ENCODE data around the gene RPA3. TPM values are rescaled to one million over a fixed set of nuclear protein-coding genes. Genes with fewer than 3 reads are reported as not detected.

RPA3 gene
- total RNA-seq, 1 experiment from 2014 or later: 108 TPM

- H3K4me1 Mint-ChIP-seq: peaks cover 20 to 27% of the 10 kb centered on the region in 2 experiments
Measured at GRCh38 chr7:7641129-7641663, 77.2 kb downstream of the RPA3 start.

More at GRCh38 chr7:7641129-7641663, 77.2 kb downstream of the RPA3 start:
- Histone ChIP-seq H3K27ac (ENCODE audit: insufficient read length, low read depth, low read length) (peak overlapping the region; percentile 22), H4K20me1 (ENCODE audit: control insufficient read depth, insufficient read depth, insufficient read length) (no peaks in the 10 kb centered on the region), H3K9ac (ENCODE audit: extremely low read depth, insufficient read length, low read length) (peak overlapping the region; percentile 88), H4K91ac (ENCODE audit: insufficient read length, low read depth, low read length) (no peak overlapping the region), H2BK12ac (ENCODE audit: insufficient read length, low read depth, low read length) (no peak overlapping the region), H3K79me2 (ENCODE audit: insufficient read depth, low read length) (no peaks in the 10 kb centered on the region; the same call in 1 of the 2 replicates), H2AK5ac (ENCODE audit: insufficient read length, low read length) (no peak overlapping the region), H3K4me1 (ENCODE audit: insufficient read depth, low read length) (peaks cover 2% of the 10 kb centered on the region; the same call in 1 of the 2 replicates), H2BK5ac (ENCODE audit: insufficient read length, low read length) (no peak overlapping the region), H3K9me3 (ENCODE audit: control insufficient read depth, low read depth, low read length) (no peaks in the 10 kb centered on the region), H3K27me3 (ENCODE audit: insufficient read depth, low read length) (no peaks in the 10 kb centered on the region), H3K18ac (ENCODE audit: insufficient read length, low read depth, low read length) (no peak overlapping the region), H3K79me1 (ENCODE audit: insufficient read depth, low read depth, low read length, poor library complexity, severe bottlenecking) (peaks cover 3% of the 10 kb centered on the region), H2BK120ac (ENCODE audit: low read depth, low read length, poor library complexity, severe bottlenecking) (no peak overlapping the region), H2BK20ac (ENCODE audit: low read depth, low read length, poor library complexity, severe bottlenecking) (no peak overlapping the region), H3K4ac (ENCODE audit: low read depth, low read length) (no peak overlapping the region), H4K8ac (replicated peaks; ENCODE audit: insufficient read length, low read depth, low read length) (no peak overlapping the region), H3K23ac (ENCODE audit: insufficient read length, low read depth, low read length) (no peak overlapping the region), H3T11ph (ENCODE audit: low read length) (no peak overlapping the region), H2AFZ (ENCODE audit: low read length) (no peak overlapping the region), H4K5ac (ENCODE audit: insufficient read length, low read depth, low read length) (no peak overlapping the region), H3K56ac (ENCODE audit: insufficient read length, low read depth, low read length) (no peak overlapping the region), H3K4me2 (ENCODE audit: insufficient read depth, insufficient read length, low read length) (peak overlapping the region; percentile 66), H3K23me2 (ENCODE audit: insufficient read length, low read depth, low read length, poor library complexity, severe bottlenecking) (peaks cover 13% of the 10 kb centered on the region), H3K14ac (ENCODE audit: insufficient read depth, low read length) (0 out of 2 replicates have a peak overlapping the region, but pooled peaks have one; percentile 32), H2BK15ac (ENCODE audit: low read depth, low read length) (no peak overlapping the region)
- no peaks in the 10 kb centered on the region for H3K27me3 Mint-ChIP-seq (ENCODE audit: low read depth)
- H3K36me3 Mint-ChIP-seq (ENCODE audit: insufficient read depth in 1 of 3, low read depth in 3 of 3): peaks cover 8 to 23% (median 16%) of the 10 kb centered on the region in 3 experiments
- peak overlapping the region; percentile 99 for H3K27ac Mint-ChIP-seq
- TF ChIP-seq, protein P1, sequence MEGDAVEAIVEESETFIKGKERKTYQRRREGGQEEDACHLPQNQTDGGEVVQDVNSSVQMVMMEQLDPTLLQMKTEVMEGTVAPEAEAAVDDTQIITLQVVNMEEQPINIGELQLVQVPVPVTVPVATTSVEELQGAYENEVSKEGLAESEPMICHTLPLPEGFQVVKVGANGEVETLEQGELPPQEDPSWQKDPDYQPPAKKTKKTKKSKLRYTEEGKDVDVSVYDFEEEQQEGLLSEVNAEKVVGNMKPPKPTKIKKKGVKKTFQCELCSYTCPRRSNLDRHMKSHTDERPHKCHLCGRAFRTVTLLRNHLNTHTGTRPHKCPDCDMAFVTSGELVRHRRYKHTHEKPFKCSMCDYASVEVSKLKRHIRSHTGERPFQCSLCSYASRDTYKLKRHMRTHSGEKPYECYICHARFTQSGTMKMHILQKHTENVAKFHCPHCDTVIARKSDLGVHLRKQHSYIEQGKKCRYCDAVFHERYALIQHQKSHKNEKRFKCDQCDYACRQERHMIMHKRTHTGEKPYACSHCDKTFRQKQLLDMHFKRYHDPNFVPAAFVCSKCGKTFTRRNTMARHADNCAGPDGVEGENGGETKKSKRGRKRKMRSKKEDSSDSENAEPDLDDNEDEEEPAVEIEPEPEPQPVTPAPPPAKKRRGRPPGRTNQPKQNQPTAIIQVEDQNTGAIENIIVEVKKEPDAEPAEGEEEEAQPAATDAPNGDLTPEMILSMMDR (conservative IDR thresholded peaks at IDR 0.05): no peak
- peak overlapping the region; percentile 96 to 99 for H3K4me3 Mint-ChIP-seq
- peaks cover 0 to 3% of the 10 kb centered on the region in 2 experiments; a peak in 2 of 5 replicates for H3K9me3 Mint-ChIP-seq
- no CpG with 5 or more reads among the region's 22 CpGs for WGBS (ENCODE audit: extremely low coverage, insufficient read length, low lambda C conversion rate)
- DNase-seq: peak; percentile 34
